ENCODE results near the gene SNX13.

Gene SNX13

GRCh38 chr7:17774716-17775288 lies 165.5 kb downstream of the SNX13 start:
- no peak for DNase-seq

GRCh38 chr7:17774248-17774647 lies 166.0 kb downstream of the SNX13 start:
- DNase-seq: no peak

GRCh38 chr7:17773289-17773626 lies 167.0 kb downstream of the SNX13 start:
- DNase-seq: no peak

GRCh38 chr7:17772581-17773288 lies 167.6 kb downstream of the SNX13 start:
- DNase-seq: no peak

GRCh38 chr7:17771901-17772408 lies 168.3 kb downstream of the SNX13 start:
- DNase-seq: no peak

- DNase-seq: no peak
Observed at GRCh38 chr7:17770710-17771375, 169.5 kb downstream of the SNX13 start.

GRCh38 chr7:17769918-17770317 lies 170.4 kb downstream of the SNX13 start:
- peak; percentile 54 for DNase-seq

GRCh38 chr7:17758008-17758407 lies 182.3 kb downstream of the SNX13 start:
- no peak for DNase-seq

- DNase-seq: no peak
Observed at GRCh38 chr7:17746020-17746530, 194.2 kb downstream of the SNX13 start.

- no peak for DNase-seq
Observed at GRCh38 chr7:17745610-17746009, 194.7 kb downstream of the SNX13 start.

- DNase-seq: no peak
Observed at GRCh38 chr7:17743316-17743715, 197.0 kb downstream of the SNX13 start.

GRCh38 chr7:17741426-17741825 lies 198.9 kb downstream of the SNX13 start:
- no peak for DNase-seq
